PC-9 (cell line): ENCODE results near the gene CRADD. TPM values are rescaled to one million over a fixed set of nuclear protein-coding genes. Genes with fewer than 3 reads are reported as not detected.

Source experiments
- BruUV-seq: library from RNA; stranded (reverse); fragments of 400-500 nt; replicated peaks from 2 replicates; lab custom pipeline; 2021; lab: Mats Ljungman, UMichigan
- CTCF ChIA-PET: fragments of 300-600 bp; sonication (Branson Sonifier 250); formaldehyde crosslinking; loops from one replicate; lab custom pipeline; 2022; ENCODE audit warnings: antibody characterized with exemption; lab: Charles Lee
- POLR2A ChIA-PET: fragments of 300-600 bp; sonication (Branson Sonifier 250); formaldehyde crosslinking; loops from one replicate; lab custom pipeline; 2022; ENCODE audit warnings: antibody characterized with exemption; ENCODE audit not compliant: unreplicated experiment; lab: Charles Lee
- DNase-seq, 2 experiments: peaks; one replicate each; pipeline versions ENCODE4 v3.0.0 to v3.0.0-alpha.2; 2015 to 2022; ENCODE audit warnings: mixed read lengths in 1 of 2
- H2AFZ ChIP-seq: fragments of 200-600 bp; sonication (generic); 2 replicates; pipeline ENCODE4 v1.8.1; 2017; ENCODE audit warnings: antibody characterized with exemption
- H3F3A ChIP-seq: fragments of 200-600 bp; sonication (generic); 2 replicates; pipeline ENCODE4 v1.8.1; 2017; ENCODE audit warnings: antibody characterized with exemption, mild to moderate bottlenecking, low read depth; ENCODE audit not compliant: insufficient read depth
- H3K27ac ChIP-seq: fragments of 200-600 bp; sonication (generic); 2 replicates; pipeline ENCODE4 v1.6.1; 2016; ENCODE audit warnings: mixed run types
- H3K27me3 ChIP-seq: fragments of 200-600 bp; sonication (generic); 2 replicates; pipeline ENCODE4 v1.6.1; 2016; ENCODE audit warnings: low read depth, mixed run types; ENCODE audit not compliant: insufficient read depth
- H3K36me3 ChIP-seq: fragments of 200-600 bp; sonication (generic); 2 replicates; pipeline ENCODE4 v1.6.1; 2016; ENCODE audit warnings: low read depth, mixed run types
- H3K4me1 ChIP-seq: fragments of 200-600 bp; sonication (generic); replicated peaks from 2 replicates; pipeline ENCODE4 v1.6.1; 2016; ENCODE audit warnings: mixed run types; ENCODE audit not compliant: insufficient read depth
- H3K4me2 ChIP-seq: fragments of 200-600 bp; sonication (generic); 2 replicates; pipeline ENCODE4 v1.6.1; 2017; ENCODE audit warnings: mixed run types
- H3K4me3 ChIP-seq: fragments of 200-600 bp; sonication (generic); 2 replicates; pipeline ENCODE4 v1.6.1; 2016; ENCODE audit warnings: mixed run types
- H3K79me2 ChIP-seq: fragments of 200-600 bp; sonication (generic); 2 replicates; pipeline ENCODE4 v1.6.1; 2017; ENCODE audit warnings: low read depth, mixed run types
- H3K9me2 ChIP-seq: fragments of 200-600 bp; sonication (generic); 2 replicates; pipeline ENCODE4 v1.8.1; 2017; ENCODE audit warnings: mild to moderate bottlenecking; ENCODE audit not compliant: insufficient read depth
- H3K9me3 ChIP-seq: fragments of 200-600 bp; sonication (generic); 2 replicates; pipeline ENCODE4 v1.8.1; 2016; ENCODE audit warnings: low read depth; ENCODE audit not compliant: insufficient read depth
- H4K20me1 ChIP-seq: fragments of 200-600 bp; sonication (generic); 2 replicates; pipeline ENCODE4 v1.8.1; 2017; ENCODE audit not compliant: insufficient read depth
- EZH2 ChIP-seq: fragments of 200-600 bp; sonication (generic); IDR thresholded peaks from 2 replicates; pipeline ENCODE4 v1.8.0; 2017; ENCODE audit warnings: antibody characterized with exemption, low read depth
- intact Hi-C: fragments of 100-400 bp; cut with micrococcal nuclease; formaldehyde crosslinking; loops from one replicate; pipeline ENCODE4 v1.10.0; 2022; ENCODE audit not compliant: unreplicated experiment
- total RNA-seq: library from RNA; stranded (reverse); gene quantifications from 2 replicates; pipeline ENCODE4 v1.2.3, GENCODE V29; 2021
- TF ChIP-seq, protein P1 (sequence below): fragments of 200-600 bp; sonication (generic); conservative IDR thresholded peaks from 2 replicates; pipeline ENCODE4 v1.6.1; 2017; ENCODE audit warnings: mixed run types, antibody characterized with exemption, mild to moderate bottlenecking, moderate library complexity

CRADD gene
- total RNA-seq, 1 experiment from 2014 or later = 7.6 TPM

- TF ChIP-seq EZH2 = no peak
- TF ChIP-seq, protein P1, sequence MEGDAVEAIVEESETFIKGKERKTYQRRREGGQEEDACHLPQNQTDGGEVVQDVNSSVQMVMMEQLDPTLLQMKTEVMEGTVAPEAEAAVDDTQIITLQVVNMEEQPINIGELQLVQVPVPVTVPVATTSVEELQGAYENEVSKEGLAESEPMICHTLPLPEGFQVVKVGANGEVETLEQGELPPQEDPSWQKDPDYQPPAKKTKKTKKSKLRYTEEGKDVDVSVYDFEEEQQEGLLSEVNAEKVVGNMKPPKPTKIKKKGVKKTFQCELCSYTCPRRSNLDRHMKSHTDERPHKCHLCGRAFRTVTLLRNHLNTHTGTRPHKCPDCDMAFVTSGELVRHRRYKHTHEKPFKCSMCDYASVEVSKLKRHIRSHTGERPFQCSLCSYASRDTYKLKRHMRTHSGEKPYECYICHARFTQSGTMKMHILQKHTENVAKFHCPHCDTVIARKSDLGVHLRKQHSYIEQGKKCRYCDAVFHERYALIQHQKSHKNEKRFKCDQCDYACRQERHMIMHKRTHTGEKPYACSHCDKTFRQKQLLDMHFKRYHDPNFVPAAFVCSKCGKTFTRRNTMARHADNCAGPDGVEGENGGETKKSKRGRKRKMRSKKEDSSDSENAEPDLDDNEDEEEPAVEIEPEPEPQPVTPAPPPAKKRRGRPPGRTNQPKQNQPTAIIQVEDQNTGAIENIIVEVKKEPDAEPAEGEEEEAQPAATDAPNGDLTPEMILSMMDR = no peak
- H4K20me1 ChIP-seq = no peaks in the 10 kb centered on the region
- H3K4me1 ChIP-seq = no peaks in the 10 kb centered on the region
- H3F3A ChIP-seq = no peaks in the 10 kb centered on the region
- H3K27me3 ChIP-seq = no peaks in the 10 kb centered on the region
- intact Hi-C loops = no loop called here
- H3K27ac ChIP-seq = no peak overlapping the region
- H3K79me2 ChIP-seq = no peaks in the 10 kb centered on the region
- no peak overlapping the region for H3K4me3 ChIP-seq
- CTCF ChIA-PET = no interaction called here
- H3K9me3 ChIP-seq = no peaks in the 10 kb centered on the region; the same call in 1 of the 2 replicates
- H3K9me2 ChIP-seq = no peaks in the 10 kb centered on the region
- H2AFZ ChIP-seq = no peak overlapping the region
- no TSS peak for BruUV-seq
- no peaks in the 10 kb centered on the region for H3K36me3 ChIP-seq
- H3K4me2 ChIP-seq = no peak overlapping the region
- no peak for DNase-seq
- POLR2A ChIA-PET = no interaction called here
These were observed 127.4 kb downstream of the CRADD start for GRCh38 chr12:93804392-93805179.

DNA sequence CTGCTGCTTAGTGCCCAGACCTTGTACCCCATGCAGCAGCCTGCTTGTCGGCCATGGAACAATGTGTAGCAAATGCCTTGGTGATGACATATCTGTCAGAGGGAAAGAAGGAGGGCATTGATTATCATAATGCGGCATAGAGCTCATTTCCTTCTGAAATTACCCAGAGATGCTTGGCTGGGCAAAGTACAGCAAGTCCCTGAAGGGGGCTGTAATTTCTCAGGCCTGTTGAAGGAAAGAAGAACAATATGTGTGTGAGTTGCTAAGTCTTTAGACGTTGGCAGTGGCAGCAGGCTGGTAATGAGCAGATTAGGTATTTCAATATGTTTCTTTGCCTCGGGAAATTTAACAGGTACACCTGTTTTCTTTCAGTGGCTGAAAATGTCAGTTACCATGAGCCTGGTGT lies 128.6 kb downstream of the CRADD start:
- no peak overlapping the region for H3K4me2 ChIP-seq
- intact Hi-C loops = no loop called here
- ChIA-PET CTCF (no interaction called here), POLR2A (interaction anchor here (0.5 kb wide), 1 partner anchor 288 kb away, joined by 8 read pairs; no protein-coding TSS in a partner anchor)
- no peaks in the 10 kb centered on the region for H3K27me3 ChIP-seq
- no peak overlapping the region for H3K27ac ChIP-seq
- no peaks in the 10 kb centered on the region for H3K9me2 ChIP-seq
- H3K4me1 ChIP-seq = no peaks in the 10 kb centered on the region
- no peak for DNase-seq
- BruUV-seq = no TSS peak
- H4K20me1 ChIP-seq = no peaks in the 10 kb centered on the region
- no peaks in the 10 kb centered on the region for H3K36me3 ChIP-seq
- no peak overlapping the region for H2AFZ ChIP-seq
- no peaks in the 10 kb centered on the region for H3F3A ChIP-seq
- no peak overlapping the region for H3K4me3 ChIP-seq
- TF ChIP-seq, protein P1 = no peak
- no peak for TF ChIP-seq EZH2
- no peaks in the 10 kb centered on the region; the same call in 1 of the 2 replicates for H3K9me3 ChIP-seq
- no peaks in the 10 kb centered on the region for H3K79me2 ChIP-seq

DNA sequence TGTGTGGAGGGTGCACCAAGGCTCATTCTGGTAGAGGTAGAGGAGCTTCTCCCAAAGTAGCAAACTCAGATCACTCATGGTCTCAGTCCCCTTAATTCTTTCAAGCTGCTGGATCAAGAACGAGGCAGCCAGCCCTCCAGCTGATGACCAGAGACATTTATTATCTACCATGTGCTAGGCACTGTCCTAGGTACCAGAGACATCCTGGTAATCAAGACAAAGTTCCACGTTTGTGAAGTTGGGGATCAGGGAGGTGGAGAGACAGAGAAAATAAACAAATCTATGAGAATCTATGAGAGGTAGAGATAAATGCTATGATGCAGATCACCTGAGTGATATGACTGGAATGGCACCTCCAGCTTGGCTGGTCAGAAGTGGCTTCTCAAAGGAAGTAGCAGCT lies 130.2 kb downstream of the CRADD start:
- BruUV-seq = no TSS peak
- no peak overlapping the region for H3K4me2 ChIP-seq
- POLR2A ChIA-PET = no interaction called here
- H3K36me3 ChIP-seq = no peaks in the 10 kb centered on the region
- H3K4me1 ChIP-seq = no peaks in the 10 kb centered on the region
- intact Hi-C loops = no loop called here
- no peak overlapping the region for H3K27ac ChIP-seq
- H3K4me3 ChIP-seq = no peak overlapping the region
- H3K9me3 ChIP-seq = no peaks in the 10 kb centered on the region
- H4K20me1 ChIP-seq = no peaks in the 10 kb centered on the region
- TF ChIP-seq, protein P1 = no peak
- no peak for TF ChIP-seq EZH2
- CTCF ChIA-PET = no interaction called here
- H2AFZ ChIP-seq = no peak overlapping the region
- no peaks in the 10 kb centered on the region for H3K79me2 ChIP-seq
- no peaks in the 10 kb centered on the region for H3K9me2 ChIP-seq
- H3F3A ChIP-seq = no peaks in the 10 kb centered on the region
- H3K27me3 ChIP-seq = no peaks in the 10 kb centered on the region
- no peak for DNase-seq
